Esophagus squamous epithelium (tissue), 4 donors: ENCODE measurements around the gene FTH1.

Source experiments
- CTCF ChIP-seq, 6 experiments: fragments of 450-650 bp in 4 of 6; fragments of 200-600 bp in 2 of 6; sonication (generic) in 2 of 6; IDR thresholded peaks; one replicate each; pipeline ENCODE4 v1.5.1; 2016 to 2019; ENCODE audit warnings: antibody characterized with exemption in 6 of 6, mild to moderate bottlenecking in 4 of 6, moderate library complexity in 4 of 6
- POLR2A ChIP-seq, 4 donors: fragments of 450-650 bp; IDR thresholded peaks; one replicate each; pipeline ENCODE4 v1.6.1; 2017; ENCODE audit warnings: antibody characterized with exemption in 4 of 4, mild to moderate bottlenecking in 4 of 4, moderate library complexity in 3 of 4

DNA sequence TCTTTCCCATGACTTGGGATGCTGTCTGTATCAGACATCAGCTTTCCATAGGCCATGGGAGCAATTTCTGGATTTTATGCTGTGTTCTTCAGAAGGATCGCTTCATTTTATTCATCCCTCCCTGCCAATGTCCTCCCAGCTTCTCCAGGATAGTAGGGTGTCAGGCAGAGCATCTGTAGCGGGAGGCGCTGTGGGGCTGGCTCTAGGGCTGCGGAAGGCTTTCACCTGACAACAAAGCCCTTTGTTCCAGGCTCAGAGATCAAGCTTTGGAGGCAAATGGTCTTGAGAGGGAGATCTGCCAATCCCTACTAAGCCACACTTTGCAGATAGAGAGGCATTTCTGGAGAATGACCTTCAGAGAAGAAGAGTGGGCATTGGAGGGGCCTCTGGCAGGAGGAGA, 29.5 kb upstream of the FTH1 start:
- TF ChIP-seq CTCF (IDR thresholded peaks at IDR 0.05) (no peak), POLR2A (IDR thresholded peaks at IDR 0.05) (no peak)
